ENCODE data around the gene THSD7A. TPM values are rescaled to one million over a fixed set of nuclear protein-coding genes. Genes with fewer than 3 reads are reported as not detected.
A peak's percentile ranks its signal among the peaks of the same experiment; 100 is the strongest.

The THSD7A gene, protein sequence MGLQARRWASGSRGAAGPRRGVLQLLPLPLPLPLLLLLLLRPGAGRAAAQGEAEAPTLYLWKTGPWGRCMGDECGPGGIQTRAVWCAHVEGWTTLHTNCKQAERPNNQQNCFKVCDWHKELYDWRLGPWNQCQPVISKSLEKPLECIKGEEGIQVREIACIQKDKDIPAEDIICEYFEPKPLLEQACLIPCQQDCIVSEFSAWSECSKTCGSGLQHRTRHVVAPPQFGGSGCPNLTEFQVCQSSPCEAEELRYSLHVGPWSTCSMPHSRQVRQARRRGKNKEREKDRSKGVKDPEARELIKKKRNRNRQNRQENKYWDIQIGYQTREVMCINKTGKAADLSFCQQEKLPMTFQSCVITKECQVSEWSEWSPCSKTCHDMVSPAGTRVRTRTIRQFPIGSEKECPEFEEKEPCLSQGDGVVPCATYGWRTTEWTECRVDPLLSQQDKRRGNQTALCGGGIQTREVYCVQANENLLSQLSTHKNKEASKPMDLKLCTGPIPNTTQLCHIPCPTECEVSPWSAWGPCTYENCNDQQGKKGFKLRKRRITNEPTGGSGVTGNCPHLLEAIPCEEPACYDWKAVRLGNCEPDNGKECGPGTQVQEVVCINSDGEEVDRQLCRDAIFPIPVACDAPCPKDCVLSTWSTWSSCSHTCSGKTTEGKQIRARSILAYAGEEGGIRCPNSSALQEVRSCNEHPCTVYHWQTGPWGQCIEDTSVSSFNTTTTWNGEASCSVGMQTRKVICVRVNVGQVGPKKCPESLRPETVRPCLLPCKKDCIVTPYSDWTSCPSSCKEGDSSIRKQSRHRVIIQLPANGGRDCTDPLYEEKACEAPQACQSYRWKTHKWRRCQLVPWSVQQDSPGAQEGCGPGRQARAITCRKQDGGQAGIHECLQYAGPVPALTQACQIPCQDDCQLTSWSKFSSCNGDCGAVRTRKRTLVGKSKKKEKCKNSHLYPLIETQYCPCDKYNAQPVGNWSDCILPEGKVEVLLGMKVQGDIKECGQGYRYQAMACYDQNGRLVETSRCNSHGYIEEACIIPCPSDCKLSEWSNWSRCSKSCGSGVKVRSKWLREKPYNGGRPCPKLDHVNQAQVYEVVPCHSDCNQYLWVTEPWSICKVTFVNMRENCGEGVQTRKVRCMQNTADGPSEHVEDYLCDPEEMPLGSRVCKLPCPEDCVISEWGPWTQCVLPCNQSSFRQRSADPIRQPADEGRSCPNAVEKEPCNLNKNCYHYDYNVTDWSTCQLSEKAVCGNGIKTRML (N-terminal part only)
- total RNA-seq = 1 to 10 TPM; 2.0 to 2.4 TPM
- long read RNA-seq, partial matches to known transcripts = 2 of 4 reads
- long read RNA-seq, other reads (novel, unspliced or antisense) = 2 of 4 reads

DNA sequence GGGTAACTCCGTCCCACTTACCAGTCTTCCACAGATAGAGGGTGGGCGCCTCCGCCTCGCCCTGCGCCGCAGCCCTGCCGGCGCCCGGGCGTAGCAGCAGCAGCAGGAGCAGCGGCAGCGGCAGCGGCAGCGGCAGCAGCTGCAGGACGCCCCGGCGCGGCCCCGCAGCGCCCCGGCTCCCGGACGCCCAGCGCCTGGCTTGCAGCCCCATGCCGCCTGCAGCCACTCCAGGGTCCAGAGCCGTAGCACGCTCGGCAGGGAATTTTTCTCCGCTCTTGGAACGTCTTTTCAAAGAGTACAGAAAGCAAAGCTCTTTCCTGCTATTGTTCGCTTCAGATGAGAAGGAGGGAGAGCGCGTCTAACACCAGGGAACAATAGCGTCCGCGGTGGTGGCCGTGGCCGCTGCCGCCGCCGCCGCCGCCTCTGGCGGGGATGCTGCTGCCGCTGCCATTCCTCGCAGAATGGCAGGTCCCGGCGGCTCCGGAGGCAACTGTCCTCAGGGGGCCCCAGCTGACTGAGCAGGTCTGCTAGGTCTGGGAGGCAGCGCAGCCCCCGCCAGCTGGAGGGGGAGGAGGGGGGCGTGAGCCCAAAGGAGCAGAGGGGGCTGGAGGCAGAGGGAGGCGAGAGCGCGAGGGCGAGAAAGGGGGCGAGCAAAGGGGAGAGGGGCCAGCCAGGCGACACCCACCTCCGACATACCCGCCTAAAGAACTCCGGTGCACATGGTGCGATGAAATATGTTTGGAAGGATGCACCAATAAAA lies at the start of gene THSD7A:
Gene THSD7A, minus strand, starts transcription at position 463 of the 760 bp plus-strand sequence. Its CDS starts 252 bp downstream, at position 211.
- intact Hi-C loops (cut with DNase I) = loop anchor here in 1 of 2 donors (10.0 kb wide), 1 partner anchor 663 kb away; no protein-coding TSS in a partner anchor
- ATAC-seq (peak; percentile 90 to 96), DNase-seq (peak; percentile 57)

DNA sequence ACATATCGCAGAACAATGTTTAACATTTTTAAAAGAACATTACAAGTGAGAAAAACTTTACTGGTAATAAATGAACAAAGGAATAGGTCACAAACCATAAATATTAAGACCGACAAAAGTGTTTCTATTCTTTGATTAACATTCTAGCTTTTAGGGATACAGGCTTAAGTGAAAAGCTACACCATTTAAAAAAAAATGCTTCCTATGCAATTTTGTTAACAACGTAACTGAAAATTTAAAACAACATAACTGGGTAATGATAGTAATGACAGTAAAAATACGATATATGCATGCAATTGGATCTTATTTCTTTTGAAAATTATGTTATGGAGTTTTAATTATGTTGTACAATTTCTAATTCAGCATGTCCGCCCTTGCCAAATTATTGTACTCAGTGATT lies 49.7 kb upstream of the THSD7A start:
- DNase-seq (no peak), ATAC-seq (no peak)
- intact Hi-C loops (cut with DNase I) = no loop called here

DNA sequence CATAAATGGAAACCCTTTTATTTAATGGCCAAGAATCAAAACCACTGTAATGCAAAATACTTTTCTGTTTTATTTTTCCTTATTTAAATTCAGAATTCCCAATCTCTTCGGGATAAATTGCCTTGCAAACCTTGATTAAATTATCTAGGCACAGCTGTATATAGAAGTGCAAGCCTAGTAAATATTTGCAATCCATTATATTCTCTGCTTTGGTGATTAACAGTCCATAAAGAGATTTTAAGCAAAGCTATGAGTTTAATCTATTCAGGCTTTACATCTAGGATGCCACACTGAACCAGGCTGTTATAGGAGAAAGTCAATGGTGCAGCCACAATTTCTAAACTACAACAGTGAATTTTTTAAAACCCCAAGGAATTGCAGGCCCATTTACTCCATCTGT lies 43.6 kb upstream of the THSD7A start:
- ATAC-seq (no peak), DNase-seq (no peak)
- intact Hi-C loops (cut with DNase I) = no loop called here

DNA sequence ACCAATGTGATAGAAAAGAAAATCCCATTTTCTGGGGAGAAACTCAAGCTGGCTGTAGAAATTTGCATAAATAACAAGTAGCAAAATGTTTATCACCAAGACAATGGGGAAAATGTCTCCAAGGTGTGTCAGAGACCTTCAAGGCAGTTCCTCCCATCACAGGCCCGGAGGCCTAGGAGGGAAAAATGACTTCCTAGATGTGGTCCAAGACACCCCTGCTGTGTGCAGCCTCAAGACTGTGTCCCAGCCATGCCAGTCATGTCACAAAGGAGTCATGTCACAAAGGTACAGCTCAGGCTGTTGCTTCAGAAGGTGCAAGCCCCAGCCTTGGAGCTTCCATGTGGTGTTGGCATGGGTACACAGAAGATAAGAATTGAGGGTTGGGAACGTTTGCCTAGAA lies 33.7 kb upstream of the THSD7A start:
- intact Hi-C loops (cut with DNase I) = no loop called here
- no peak for DNase-seq
- no peak for ATAC-seq

DNA sequence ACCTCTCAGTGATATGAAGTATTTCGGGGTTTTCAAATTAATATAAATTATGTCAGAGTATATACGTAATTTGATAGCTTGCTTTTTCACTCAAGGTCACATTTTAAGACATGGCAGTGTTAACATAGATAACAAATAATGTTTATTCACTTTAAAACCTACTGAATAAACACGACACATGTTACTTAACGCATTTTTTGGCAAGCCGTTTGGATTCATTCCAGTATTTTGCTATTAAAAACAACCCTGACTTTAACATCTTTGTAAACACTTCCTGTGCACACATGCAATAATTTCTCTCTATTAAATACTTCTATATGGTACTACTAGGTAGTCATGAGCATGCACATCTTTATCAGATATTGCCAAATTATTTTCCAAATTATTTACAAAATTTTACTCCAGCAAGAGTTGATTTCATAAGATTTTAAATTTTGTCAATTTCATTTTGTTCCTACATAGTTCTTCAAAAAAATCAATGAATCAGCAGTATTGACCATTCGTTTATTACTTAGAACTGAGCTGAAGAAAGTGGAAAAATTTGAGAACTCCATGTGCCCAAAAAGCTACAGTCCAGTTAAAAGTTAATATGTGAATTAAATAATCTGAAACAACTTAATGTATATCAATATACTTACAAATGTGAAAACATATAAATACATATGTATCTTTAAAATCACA lies 26.8 kb upstream of the THSD7A start:
- intact Hi-C loops (cut with DNase I) = no loop called here
- no peak for ATAC-seq
- DNase-seq = no peak

DNA sequence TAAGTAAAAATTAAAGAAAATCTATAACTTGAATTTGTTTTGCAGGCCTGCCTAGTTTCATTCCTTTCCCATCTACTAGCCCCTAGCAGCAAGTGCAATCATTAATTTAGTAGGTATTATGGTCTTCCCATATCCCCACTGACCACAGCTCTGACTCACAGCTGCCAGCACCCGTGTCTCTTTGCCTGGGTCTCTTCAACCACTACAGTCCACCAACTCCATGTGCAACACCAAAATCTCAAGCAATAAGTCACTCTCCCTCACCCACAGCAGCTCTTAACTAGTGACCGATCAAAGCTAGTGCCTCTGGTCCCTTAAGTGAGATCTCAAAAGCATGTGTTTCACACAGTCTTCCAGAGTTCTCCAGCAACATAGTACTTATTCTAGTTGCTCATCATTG lies 26.0 kb upstream of the THSD7A start:
- intact Hi-C loops (cut with DNase I) = no loop called here

DNA sequence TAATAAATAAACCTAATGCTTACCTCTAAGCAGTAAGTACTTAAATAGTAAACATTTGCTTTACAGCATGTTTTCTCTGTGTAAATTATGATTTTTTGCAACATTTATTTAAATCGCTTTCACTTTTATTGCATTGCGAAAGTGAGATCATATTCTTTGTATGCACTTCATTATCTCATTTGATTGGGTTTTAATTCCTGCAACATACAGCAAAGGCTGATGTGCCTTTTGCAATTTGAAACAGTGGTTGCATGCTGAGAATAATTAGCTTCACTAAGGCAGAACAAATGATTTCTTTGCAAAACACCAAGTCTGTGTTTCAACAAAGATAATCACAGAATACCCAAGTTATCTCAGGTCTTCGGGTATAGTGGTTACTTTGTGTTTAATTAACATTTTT lies 16.3 kb upstream of the THSD7A start:
- no peak for ATAC-seq
- no peak for DNase-seq
- intact Hi-C loops (cut with DNase I) = no loop called here

More for the DNA sequence above, 26.0 kb upstream of the THSD7A start:
- DNase-seq (no peak), ATAC-seq (no peak)

DNA sequence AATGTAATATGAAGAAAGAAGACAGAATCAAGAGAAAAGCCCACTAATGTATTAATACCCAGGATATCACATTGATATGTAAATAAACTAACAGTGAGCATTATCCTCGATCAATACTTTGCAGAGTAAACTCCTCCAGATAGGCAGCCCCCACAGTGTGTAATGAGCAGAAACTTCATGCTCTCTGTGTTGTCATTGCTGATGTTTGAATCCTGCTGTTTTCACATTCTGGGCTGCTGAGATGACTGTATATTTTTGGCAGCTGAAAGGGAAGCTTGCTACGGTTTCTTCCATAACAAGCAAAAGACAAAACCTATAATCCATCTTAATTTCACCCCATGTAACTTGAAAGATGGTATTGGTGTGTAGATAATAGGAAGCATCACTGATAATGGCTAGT lies 15.3 kb upstream of the THSD7A start:
- intact Hi-C loops (cut with DNase I) = no loop called here
- ATAC-seq (no peak), DNase-seq (no peak)

DNA sequence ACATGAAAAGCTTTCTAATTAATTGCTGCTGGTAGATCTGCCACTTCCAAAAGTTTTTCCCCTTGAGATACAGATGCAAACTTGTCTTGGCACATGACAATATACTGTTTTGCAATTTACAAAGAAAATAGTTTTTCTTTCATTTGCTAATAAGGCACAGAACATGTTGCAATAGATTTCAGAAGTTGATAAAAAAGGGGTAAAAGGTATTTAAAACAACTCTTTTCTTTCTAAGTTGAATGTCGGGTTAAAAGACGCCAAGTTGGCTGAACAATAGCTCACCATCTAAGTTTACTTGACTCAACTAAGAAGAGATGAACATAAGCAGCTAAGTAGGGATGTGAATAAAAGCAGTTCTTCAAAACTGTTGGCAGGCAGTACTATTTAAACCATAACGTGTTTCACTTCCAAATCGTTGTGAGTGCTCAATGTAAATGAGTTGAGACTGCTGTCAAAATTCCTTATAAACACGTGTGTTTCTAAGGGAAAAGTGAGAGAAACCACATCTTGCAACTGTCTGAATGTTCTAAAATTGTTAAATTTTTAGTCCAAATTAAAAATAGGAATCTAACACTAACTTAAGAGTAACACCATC lies 14.5 kb upstream of the THSD7A start:
- ATAC-seq (no peak), DNase-seq (no peak)
- intact Hi-C loops (cut with DNase I) = no loop called here

DNA sequence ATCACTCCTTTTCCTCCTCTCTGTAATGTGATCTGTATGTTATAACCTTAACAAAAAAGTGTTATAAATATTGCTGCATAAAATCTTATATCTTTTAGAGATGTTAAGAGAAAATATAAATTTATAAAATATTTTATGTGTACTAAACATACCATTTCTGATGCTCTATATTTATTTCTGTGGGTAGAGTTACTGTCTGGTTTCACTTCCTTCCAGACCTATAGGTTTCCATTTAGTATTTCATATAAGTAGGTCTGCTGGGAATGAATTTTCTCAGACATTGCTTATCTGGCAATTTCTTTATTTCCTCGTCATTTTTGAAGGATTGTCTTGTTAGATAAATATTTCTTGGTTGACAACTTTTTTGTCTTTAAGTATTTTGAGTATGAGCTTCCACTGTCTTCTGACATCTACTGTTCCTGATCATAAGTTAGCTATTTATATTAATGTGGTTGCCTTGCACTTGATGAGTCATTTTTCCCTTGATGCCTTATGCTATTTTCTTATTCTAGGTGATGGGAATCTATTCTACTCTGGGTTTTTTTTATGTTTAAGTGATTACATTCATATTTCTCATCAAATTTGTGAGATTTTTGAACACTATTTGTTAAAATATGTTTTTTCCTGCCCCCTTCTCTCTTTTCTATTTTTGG lies 11.2 kb upstream of the THSD7A start:
- ATAC-seq (no peak), DNase-seq (no peak)
- intact Hi-C loops (cut with DNase I) = no loop called here

DNA sequence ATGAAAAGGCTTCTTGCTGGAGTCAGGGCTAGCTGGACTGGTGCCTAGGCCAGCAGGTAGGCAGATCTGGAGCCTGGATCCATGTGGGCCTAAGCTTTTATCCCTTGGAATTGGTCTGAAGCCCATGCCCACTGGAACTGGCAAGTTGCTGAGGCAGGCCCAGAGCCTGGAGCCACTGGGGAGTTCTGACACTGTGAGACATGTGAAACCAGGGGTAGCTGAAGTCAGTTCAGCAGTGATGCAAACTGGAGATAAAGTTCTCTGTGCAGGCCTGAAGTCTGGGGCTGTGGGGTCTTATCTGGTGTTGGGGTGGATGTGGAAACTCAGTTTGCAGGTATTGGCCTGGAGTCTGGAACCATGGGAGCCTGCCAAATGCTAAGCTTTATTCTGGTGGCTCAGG lies 9.7 kb upstream of the THSD7A start:
- ATAC-seq (no peak), DNase-seq (no peak)
- intact Hi-C loops (cut with DNase I) = no loop called here

DNA sequence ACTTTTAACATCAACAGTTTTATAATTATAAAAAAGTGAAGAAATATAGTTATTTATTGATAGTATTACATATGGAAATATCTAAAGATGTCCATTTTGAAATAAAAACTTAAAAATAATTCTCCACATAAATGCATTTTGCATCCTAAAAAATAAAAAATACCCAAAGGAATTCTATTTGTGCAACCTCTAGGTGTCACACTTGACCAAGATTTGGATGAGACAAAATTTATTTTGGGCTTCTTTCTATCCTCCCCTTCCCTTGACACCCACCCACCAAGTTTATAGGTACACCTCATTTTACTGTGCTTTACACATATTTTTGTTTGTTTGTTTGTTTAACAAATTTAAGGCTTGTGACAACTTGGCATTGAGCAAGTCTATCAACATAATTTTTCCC lies 3.3 kb upstream of the THSD7A start:
- no peak for DNase-seq
- no peak for ATAC-seq
- intact Hi-C loops (cut with DNase I) = loop anchor here in 1 of 2 donors (10.0 kb wide), 1 partner anchor 660 kb away; no protein-coding TSS in a partner anchor

DNA sequence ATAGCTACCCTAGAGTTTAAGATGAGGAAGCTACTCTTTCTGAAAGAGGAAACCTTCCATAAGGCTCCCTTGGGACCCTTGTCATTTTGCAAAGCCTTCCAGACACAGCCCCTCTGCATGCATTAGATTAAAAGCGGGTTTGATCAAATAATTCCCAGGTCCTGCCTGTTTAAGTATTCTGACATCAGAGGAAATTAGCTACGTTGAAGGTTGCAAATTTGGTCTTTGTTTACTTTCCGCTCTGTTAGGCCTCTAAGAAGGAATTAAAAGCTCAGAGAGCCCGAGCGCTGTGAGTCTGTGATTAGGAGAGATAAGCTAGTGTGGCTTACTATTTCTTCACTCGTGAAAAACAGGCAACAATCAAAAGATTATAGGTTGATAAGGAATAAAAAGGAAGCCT lies 1.4 kb upstream of the THSD7A start:
- intact Hi-C loops (cut with DNase I) = loop anchor here in 1 of 2 donors (10.0 kb wide), 1 partner anchor 661 kb away; no protein-coding TSS in a partner anchor
- ATAC-seq (no peak), DNase-seq (no peak)

DNA sequence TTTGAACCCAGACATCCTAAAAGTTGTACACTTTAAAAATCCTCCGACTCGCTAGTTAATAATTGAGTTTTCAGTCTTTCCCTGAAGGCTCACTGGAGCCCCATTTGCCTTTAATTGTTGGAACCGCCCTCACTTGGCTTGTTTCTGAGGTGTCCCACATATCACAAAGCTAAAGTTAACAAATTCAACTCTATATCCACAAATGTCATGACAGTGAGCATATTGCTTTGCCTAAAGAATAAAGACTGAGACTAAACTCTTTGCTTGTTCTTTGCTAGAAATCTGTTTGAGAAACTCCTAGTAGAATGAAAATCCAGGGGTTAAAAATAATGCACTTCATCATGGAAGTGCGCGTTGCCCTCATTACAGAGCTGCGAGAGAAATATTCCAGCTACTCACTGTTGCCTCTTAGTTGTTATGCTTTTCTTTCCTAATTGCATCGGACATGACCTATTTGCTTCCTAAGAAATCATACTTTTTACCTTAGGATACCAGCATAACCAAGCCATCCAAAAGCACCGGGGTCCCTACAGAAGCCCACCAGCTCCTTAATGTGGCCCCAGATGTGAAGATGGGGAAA lies 752 bp downstream of the THSD7A start:
- DNase-seq (no peak), ATAC-seq (peak; percentile 29 to 62)
- intact Hi-C loops (cut with DNase I) = loop anchor here in 1 of 2 donors (10.0 kb wide), 1 partner anchor 664 kb away; no protein-coding TSS in a partner anchor

DNA sequence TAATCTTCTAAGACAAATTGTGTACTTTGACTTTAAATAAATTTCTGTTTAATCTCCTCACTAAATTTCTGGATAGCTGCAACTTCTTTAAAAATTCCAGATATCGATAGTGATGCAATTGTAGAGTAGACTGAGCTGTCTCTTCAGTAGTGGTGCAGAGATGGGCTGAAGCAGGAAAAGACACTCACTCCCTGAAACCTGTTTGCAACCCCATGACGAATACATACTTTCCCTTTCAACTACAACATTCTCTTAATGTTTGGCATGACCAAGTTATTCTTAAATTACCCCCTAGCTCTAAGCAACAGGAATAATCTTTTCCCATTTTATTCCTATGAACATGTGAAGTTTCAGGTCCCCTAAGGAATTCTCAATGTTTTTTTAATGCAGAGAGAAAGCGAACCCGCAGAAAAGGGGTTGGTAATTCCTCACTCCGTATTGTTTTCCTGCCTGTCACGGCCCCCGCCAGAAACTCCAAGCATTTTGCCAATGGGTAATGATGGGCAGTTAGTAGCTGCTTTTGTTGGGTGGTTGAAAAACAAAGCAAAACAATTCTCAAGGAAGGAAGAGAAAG lies 1.3 kb downstream of the THSD7A start:
- ATAC-seq (peak in 1 of 2 donors; percentile 51), DNase-seq (no peak)
- intact Hi-C loops (cut with DNase I) = loop anchor here in 1 of 2 donors (10.0 kb wide), 1 partner anchor 664 kb away; no protein-coding TSS in a partner anchor

DNA sequence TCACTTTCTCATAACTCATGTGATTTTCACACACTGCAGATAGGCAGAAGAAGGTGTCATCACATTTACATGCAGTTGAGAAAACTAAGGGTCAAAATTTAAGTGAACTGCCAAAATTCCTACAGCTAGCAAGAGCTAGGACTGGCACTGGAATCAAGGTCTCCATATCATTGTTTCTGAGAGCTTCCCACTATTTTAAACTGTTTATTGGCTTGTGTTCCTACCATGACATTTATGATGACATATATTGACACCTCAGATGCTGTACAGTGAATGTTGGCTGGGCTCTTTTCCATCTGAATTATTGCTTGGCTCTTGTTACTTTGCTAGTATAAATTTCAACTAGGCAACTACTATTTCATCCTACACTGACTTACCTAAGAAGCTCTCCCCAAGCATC lies 2.0 kb downstream of the THSD7A start:
- DNase-seq (no peak), ATAC-seq (no peak)
- intact Hi-C loops (cut with DNase I) = loop anchor here in 1 of 2 donors (10.0 kb wide), 1 partner anchor 665 kb away; no protein-coding TSS in a partner anchor

All from left cardiac atrium (tissue), 4 donors.